Rectal smooth muscle tissue (tissue), 1 donor: ENCODE results near the gene ELOB.

Experiments
- H3K27ac ChIP-seq: one replicate; pipeline ENCODE4 v1.7.0; 2013; ENCODE audit warnings: low read depth, low read length, inconsistent platforms
- H3K27me3 ChIP-seq: one replicate; pipeline ENCODE4 v1.7.0; 2013; ENCODE audit warnings: low read length; ENCODE audit not compliant: control insufficient read depth, insufficient read depth
- H3K36me3 ChIP-seq: one replicate; pipeline ENCODE4 v1.7.0; 2013; ENCODE audit warnings: low read length; ENCODE audit not compliant: control insufficient read depth, insufficient read depth
- H3K4me1 ChIP-seq: one replicate; pipeline ENCODE4 v1.7.0; 2013; ENCODE audit warnings: low read length; ENCODE audit not compliant: control insufficient read depth, insufficient read depth
- H3K4me3 ChIP-seq: one replicate; pipeline ENCODE4 v1.7.0; 2013; ENCODE audit warnings: low read length
- H3K9ac ChIP-seq: one replicate; pipeline ENCODE4 v1.7.0; 2013; ENCODE audit warnings: low read length

ELOB gene

GRCh38 chr16:2742323-2743006 lies 34.6 kb downstream of the ELOB start:
- H3K4me1 ChIP-seq = no peaks in the 10 kb centered on the region
- no peaks in the 10 kb centered on the region for H3K36me3 ChIP-seq
- no peak overlapping the region for H3K4me3 ChIP-seq
- H3K27me3 ChIP-seq = peaks cover 12% of the 10 kb centered on the region
- H3K27ac ChIP-seq = no peak overlapping the region
- no peak overlapping the region for H3K9ac ChIP-seq

- Histone ChIP-seq H3K27me3 (peaks cover 12% of the 10 kb centered on the region), H3K9ac (no peak overlapping the region)
These were observed 35.9 kb downstream of the ELOB start for GRCh38 chr16:2741168-2741567.

GRCh38 chr16:2740476-2740875 lies 36.6 kb downstream of the ELOB start:
- Histone ChIP-seq H3K4me3 (no peak overlapping the region), H3K36me3 (no peaks in the 10 kb centered on the region), H3K27ac (no peak overlapping the region), H3K27me3 (peaks cover 12% of the 10 kb centered on the region), H3K9ac (no peak overlapping the region), H3K4me1 (no peaks in the 10 kb centered on the region)

More at GRCh38 chr16:2741168-2741567, 35.9 kb downstream of the ELOB start:
- H3K27ac ChIP-seq = no peak overlapping the region
- no peak overlapping the region for H3K4me3 ChIP-seq
- no peaks in the 10 kb centered on the region for H3K4me1 ChIP-seq
- no peaks in the 10 kb centered on the region for H3K36me3 ChIP-seq

- H3K27me3 ChIP-seq = peaks cover 10% of the 10 kb centered on the region
- no peak overlapping the region for H3K9ac ChIP-seq
- H3K27ac ChIP-seq = no peak overlapping the region
- no peak overlapping the region for H3K4me3 ChIP-seq
- no peaks in the 10 kb centered on the region for H3K4me1 ChIP-seq
- no peaks in the 10 kb centered on the region for H3K36me3 ChIP-seq
These were observed 37.3 kb downstream of the ELOB start for GRCh38 chr16:2739625-2740430.

GRCh38 chr16:2738615-2739014 lies 38.5 kb downstream of the ELOB start:
- Histone ChIP-seq H3K36me3 (no peaks in the 10 kb centered on the region), H3K27me3 (peaks cover 10% of the 10 kb centered on the region), H3K4me3 (no peak overlapping the region), H3K27ac (no peak overlapping the region), H3K4me1 (no peaks in the 10 kb centered on the region), H3K9ac (no peak overlapping the region)

- Histone ChIP-seq H3K27me3 (peaks cover 10% of the 10 kb centered on the region), H3K27ac (no peak overlapping the region), H3K4me3 (no peak overlapping the region), H3K9ac (no peak overlapping the region), H3K36me3 (no peaks in the 10 kb centered on the region), H3K4me1 (no peaks in the 10 kb centered on the region)
These were observed 39.1 kb downstream of the ELOB start for GRCh38 chr16:2737895-2738418.

- no peak overlapping the region for H3K9ac ChIP-seq
- no peak overlapping the region for H3K4me3 ChIP-seq
- H3K36me3 ChIP-seq = no peaks in the 10 kb centered on the region
- H3K27ac ChIP-seq = no peak overlapping the region
- H3K27me3 ChIP-seq = peaks cover 10% of the 10 kb centered on the region
- H3K4me1 ChIP-seq = no peaks in the 10 kb centered on the region
These were observed 39.9 kb downstream of the ELOB start for GRCh38 chr16:2737238-2737605.

- no peaks in the 10 kb centered on the region for H3K4me1 ChIP-seq
- no peak overlapping the region for H3K9ac ChIP-seq
- peaks cover 10% of the 10 kb centered on the region for H3K27me3 ChIP-seq
- no peak overlapping the region for H3K27ac ChIP-seq
- no peak overlapping the region for H3K4me3 ChIP-seq
- H3K36me3 ChIP-seq = no peaks in the 10 kb centered on the region
These were observed 40.4 kb downstream of the ELOB start for GRCh38 chr16:2736476-2737237.

GRCh38 chr16:2734844-2735515 lies 42.1 kb downstream of the ELOB start:
- H3K27ac ChIP-seq = no peak overlapping the region
- H3K27me3 ChIP-seq = peaks cover 5% of the 10 kb centered on the region
- no peak overlapping the region for H3K4me3 ChIP-seq
- H3K36me3 ChIP-seq = no peaks in the 10 kb centered on the region
- H3K9ac ChIP-seq = no peak overlapping the region
- H3K4me1 ChIP-seq = no peaks in the 10 kb centered on the region

- Histone ChIP-seq H3K36me3 (no peaks in the 10 kb centered on the region), H3K27ac (no peak overlapping the region), H3K9ac (no peak overlapping the region), H3K27me3 (no peaks in the 10 kb centered on the region), H3K4me1 (no peaks in the 10 kb centered on the region), H3K4me3 (no peak overlapping the region)
These were observed 49.0 kb downstream of the ELOB start for GRCh38 chr16:2728034-2728433.

GRCh38 chr16:2726923-2727322 lies 50.2 kb downstream of the ELOB start:
- Histone ChIP-seq H3K27me3 (no peaks in the 10 kb centered on the region), H3K9ac (no peak overlapping the region), H3K36me3 (no peaks in the 10 kb centered on the region), H3K4me1 (no peaks in the 10 kb centered on the region), H3K27ac (no peak overlapping the region), H3K4me3 (no peak overlapping the region)

- no peaks in the 10 kb centered on the region for H3K36me3 ChIP-seq
- no peaks in the 10 kb centered on the region for H3K27me3 ChIP-seq
- H3K9ac ChIP-seq = no peak overlapping the region
- H3K4me3 ChIP-seq = no peak overlapping the region
- no peak overlapping the region for H3K27ac ChIP-seq
- H3K4me1 ChIP-seq = no peaks in the 10 kb centered on the region
These were observed 52.2 kb downstream of the ELOB start for GRCh38 chr16:2724816-2725348.
